Measurements from ENCODE around the gene USP17L15.
"Not testable (repeated sequence)": the region's sequence is repeated elsewhere in the genome, so short reads cannot be mapped to it uniquely, and the experiment has no call there.

The USP17L15 gene

DNA sequence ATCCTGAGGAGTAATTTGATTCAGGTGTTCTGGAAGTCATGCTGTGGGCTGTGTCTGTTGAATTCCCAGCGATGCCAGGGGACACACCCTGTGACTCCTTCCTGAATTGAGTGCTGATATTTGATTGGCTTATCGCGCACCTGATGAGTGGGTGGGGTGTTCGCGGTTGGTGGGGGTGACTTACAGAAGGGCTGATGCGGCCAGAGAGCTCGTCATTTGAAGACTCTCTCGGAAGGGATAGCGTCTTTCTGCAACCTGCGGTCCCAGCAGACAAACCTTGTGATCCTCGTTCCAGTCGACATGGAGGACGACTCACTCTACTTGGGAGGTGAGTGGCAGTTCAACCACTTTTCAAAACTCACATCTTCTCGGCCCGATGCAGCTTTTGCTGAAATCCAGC, at the start of gene USP17L15:
Gene USP17L15, plus strand, starts transcription at position 301 of the 400 bp plus-strand sequence. Its CDS starts 0 bp downstream, at position 301.
- not testable (repeated sequence) for DNase-seq

DNA sequence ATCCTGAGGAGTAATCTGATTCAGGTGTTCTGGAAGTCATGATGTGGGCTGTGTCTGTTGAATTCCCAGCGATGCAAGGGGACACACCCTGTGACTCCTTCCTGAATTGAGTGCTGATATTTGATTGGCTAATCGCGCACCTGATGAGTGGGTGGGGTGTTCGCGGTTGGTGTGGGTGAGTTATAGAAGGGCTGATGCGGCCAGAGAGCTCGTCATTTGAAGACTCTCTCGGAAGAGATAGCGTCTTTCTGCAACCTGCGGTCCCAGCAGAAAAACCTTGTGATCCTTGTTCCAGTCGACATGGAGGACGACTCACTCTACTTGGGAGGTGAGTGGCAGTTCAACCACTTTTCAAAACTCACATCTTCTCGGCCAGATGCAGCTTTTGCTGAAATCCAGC, 23.8 kb upstream of the USP17L15 start, which contains the start of gene USP17L10:
Gene USP17L10, plus strand, starts transcription at position 301 of the 400 bp plus-strand sequence. Its CDS starts 0 bp downstream, at position 301.
- not testable (repeated sequence) for DNase-seq

GRCh38 chr4:9214701-9215100, 19.5 kb upstream of the USP17L15 start:
- not testable (repeated sequence) for DNase-seq

DNA sequence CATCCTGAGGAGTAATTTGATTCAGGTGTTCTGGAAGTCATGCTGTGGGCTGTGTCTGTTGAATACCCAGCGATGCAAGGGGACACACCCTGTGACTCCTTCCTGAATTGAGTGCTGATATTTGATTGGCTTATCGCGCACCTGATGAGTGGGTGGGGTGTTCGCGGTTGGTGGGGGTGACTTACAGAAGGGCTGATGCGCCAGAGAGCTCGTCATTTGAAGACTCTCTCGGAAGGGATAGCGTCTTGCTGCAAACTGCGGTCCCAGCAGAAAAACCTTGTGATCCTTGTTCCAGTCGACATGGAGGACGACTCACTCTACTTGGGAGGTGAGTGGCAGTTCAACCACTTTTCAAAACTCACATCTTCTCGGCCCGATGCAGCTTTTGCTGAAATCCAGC, 19.1 kb upstream of the USP17L15 start, which contains the start of gene USP17L11:
Gene USP17L11, plus strand, starts transcription at position 301 of the 400 bp plus-strand sequence. Its CDS starts 0 bp downstream, at position 301.
- not testable (repeated sequence) for DNase-seq

- not testable (repeated sequence) for DNase-seq
Measured at GRCh38 chr4:9219852-9220251, 14.3 kb upstream of the USP17L15 start, which contains the start of gene USP17L12. USP17L12 (plus strand) TSS chr4:9220152; CDS start chr4:9220152, 0 bp downstream.

DNA sequence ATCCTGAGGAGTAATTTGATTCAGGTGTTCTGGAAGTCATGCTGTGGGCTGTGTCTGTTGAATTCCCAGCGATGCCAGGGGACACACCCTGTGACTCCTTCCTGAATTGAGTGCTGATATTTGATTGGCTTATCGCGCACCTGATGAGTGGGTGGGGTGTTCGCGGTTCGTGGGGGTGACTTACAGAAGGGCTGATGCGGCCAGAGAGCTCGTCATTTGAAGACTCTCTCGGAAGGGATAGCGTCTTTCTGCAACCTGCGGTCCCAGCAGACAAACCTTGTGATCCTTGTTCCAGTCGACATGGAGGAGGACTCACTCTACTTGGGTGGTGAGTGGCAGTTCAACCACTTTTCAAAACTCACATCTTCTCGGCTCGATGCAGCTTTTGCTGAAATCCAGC, 9.6 kb upstream of the USP17L15 start, which contains the start of gene USP17L13:
Gene USP17L13, plus strand, starts transcription at position 301 of the 400 bp plus-strand sequence. Its CDS starts 0 bp downstream, at position 301.
- not testable (repeated sequence) for DNase-seq

DNA sequence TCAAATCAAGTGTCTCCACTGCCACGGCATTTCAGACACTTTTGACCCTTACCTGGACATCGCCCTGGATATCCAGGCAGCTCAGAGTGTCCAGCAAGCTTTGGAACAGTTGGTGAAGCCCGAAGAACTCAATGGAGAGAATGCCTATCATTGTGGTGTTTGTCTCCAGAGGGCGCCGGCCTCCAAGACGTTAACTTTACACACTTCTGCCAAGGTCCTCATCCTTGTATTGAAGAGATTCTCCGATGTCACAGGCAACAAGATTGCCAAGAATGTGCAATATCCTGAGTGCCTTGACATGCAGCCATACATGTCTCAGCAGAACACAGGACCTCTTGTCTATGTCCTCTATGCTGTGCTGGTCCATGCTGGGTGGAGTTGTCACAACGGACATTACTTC, 3.9 kb upstream of the USP17L15 start:
- DNase-seq, result not testable (repeated sequence)

DNA sequence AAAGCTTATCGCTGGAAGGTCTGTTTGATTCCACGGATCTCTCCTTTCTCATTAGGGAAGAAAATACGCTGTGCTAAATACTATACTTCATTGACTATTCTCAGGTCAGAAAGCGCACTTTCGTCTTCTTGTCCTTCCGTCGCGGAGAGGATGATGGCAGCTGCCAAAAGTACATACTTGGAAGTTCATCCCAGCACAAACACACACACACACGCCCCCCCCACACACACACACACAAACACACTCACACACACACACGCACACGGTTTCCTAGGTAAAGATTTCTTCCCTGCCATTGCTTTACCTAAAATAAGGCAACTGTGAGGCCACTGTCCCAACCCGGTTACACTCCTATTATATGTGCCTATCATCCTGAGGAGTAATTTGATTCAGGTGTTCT, 4.3 kb downstream of the USP17L15 start:
- DNase-seq, result not testable (repeated sequence)

DNA sequence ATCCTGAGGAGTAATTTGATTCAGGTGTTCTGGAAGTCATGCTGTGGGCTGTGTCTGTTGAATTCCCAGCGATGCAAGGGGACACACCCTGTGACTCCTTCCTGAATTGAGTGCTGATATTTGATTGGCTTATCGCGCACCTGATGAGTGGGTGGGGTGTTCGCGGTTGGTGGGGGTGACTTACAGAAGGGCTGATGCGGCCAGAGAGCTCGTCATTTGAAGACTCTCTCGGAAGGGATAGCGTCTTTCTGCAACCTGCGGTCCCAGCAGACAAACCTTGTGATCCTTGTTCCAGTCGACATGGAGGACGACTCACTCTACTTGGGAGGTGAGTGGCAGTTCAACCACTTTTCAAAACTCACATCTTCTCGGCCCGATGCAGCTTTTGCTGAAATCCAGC, 9.4 kb downstream of the USP17L15 start, which contains the start of gene USP17L17:
Gene USP17L17, plus strand, starts transcription at position 301 of the 400 bp plus-strand sequence. Its CDS starts 0 bp downstream, at position 301.
- not testable (repeated sequence) for DNase-seq

DNA sequence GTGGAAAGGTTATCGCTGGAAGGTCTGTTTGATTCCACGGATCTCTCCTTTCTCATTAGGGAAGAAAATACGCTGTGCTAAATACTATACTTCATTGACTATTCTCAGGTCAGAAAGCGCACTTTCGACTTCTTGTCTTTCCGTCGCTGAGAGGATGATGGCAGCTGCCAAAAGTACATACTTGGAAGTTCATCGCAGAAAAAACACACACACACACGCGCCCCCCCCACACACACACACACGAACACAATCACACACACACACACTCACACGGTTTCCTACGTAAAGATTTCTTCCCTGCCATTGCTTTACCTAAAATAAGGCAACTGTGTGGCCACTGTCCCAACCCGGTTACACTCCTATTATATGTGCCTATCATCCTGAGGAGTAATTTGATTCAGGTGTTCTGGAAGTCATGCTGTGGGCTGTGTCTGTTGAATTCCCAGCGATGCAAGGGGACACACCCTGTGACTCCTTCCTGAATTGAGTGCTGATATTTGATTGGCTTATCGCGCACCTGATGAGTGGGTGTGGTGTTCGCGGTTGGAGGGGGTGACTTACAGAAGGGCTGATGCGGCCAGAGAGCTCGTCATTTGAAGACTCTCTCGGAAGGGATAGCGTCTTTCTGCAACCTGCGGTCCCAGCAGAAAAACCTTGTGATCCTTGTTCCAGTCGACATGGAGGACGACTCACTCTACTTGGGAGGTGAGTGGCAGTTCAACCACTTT, 13.9 kb downstream of the USP17L15 start, which contains the start of gene USP17L18:
Gene USP17L18, plus strand, starts transcription at position 678 of the 728 bp plus-strand sequence. Its CDS starts 0 bp downstream, at position 678.
- DNase-seq, result not testable (repeated sequence)

DNA sequence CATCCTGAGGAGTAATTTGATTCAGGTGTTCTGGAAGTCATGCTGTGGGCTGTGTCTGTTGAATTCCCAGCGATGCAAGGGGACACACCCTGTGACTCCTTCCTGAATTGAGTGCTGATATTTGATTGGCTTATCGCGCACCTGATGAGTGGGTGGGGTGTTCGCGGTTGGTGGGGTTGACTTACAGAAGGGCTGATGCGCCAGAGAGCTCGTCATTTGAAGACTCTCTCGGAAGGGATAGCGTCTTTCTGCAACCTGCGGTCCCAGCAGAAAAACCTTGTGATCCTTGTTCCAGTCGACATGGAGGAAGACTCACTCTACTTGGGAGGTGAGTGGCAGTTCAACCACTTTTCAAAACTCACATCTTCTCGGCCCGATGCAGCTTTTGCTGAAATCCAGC, 18.9 kb downstream of the USP17L15 start, which contains the start of gene USP17L19:
Gene USP17L19, plus strand, starts transcription at position 301 of the 400 bp plus-strand sequence. Its CDS starts 0 bp downstream, at position 301.
- DNase-seq, result not testable (repeated sequence)

DNA sequence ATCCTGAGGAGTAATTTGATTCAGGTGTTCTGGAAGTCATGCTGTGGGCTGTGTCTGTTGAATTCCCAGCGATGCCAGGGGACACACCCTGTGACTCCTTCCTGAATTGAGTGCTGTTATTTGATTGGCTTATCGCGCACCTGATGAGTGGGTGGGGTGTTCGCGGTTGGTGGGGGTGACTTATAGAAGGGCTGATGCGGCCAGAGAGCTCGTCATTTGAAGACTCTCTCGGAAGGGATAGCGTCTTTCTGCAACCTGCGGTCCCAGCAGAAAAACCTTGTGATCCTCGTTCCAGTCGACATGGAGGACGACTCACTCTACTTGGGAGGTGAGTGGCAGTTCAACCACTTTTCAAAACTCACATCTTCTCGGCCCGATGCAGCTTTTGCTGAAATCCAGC, 23.6 kb downstream of the USP17L15 start, which contains the start of gene USP17L20:
Gene USP17L20, plus strand, starts transcription at position 301 of the 400 bp plus-strand sequence. Its CDS starts 0 bp downstream, at position 301.
- not testable (repeated sequence) for DNase-seq

- not testable (repeated sequence) for DNase-seq
Measured at GRCh38 chr4:9262572-9262971, 28.4 kb downstream of the USP17L15 start, which contains the start of gene USP17L21. USP17L21 (plus strand) TSS chr4:9262872; CDS start chr4:9262872, 0 bp downstream.

GRCh38 chr4:9267319-9267718, 33.1 kb downstream of the USP17L15 start, which contains the start of gene USP17L22:
USP17L22 (plus strand) TSS chr4:9267619; CDS start chr4:9267619, 0 bp downstream.
- not testable (repeated sequence) for DNase-seq

DNA sequence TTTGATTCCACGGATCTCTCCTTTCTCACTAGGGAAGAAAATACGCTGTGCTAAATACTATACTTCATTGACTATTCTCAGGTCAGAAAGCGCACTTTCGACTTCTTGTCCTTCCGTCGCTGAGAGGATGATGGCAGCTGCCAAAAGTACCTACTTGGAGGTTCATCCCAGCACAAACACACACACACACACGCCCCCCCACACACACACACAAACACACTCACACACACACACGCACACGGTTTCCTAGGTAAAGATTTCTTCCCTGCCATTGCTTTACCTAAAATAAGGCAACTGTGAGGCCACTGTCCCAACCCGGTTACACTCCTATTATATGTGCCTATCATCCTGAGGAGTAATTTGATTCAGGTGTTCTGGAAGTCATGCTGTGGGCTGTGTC, 37.5 kb downstream of the USP17L15 start:
- DNase-seq, result not testable (repeated sequence)
